NCI-H2227 treated with DMSO at 0.1 percent for 48 hours (cell line): Measurements from ENCODE around the gene MED8.
A peak's percentile ranks its signal among the peaks of the same experiment; 100 is the strongest.
"Not testable (repeated sequence)": the region's sequence is repeated elsewhere in the genome, so short reads cannot be mapped to it uniquely, and the experiment has no call there.

Source experiments
- DNase-seq: peaks from one replicate; lab custom pipeline; 2025; lab: John Stamatoyannopoulos, UW

MED8 gene

DNA sequence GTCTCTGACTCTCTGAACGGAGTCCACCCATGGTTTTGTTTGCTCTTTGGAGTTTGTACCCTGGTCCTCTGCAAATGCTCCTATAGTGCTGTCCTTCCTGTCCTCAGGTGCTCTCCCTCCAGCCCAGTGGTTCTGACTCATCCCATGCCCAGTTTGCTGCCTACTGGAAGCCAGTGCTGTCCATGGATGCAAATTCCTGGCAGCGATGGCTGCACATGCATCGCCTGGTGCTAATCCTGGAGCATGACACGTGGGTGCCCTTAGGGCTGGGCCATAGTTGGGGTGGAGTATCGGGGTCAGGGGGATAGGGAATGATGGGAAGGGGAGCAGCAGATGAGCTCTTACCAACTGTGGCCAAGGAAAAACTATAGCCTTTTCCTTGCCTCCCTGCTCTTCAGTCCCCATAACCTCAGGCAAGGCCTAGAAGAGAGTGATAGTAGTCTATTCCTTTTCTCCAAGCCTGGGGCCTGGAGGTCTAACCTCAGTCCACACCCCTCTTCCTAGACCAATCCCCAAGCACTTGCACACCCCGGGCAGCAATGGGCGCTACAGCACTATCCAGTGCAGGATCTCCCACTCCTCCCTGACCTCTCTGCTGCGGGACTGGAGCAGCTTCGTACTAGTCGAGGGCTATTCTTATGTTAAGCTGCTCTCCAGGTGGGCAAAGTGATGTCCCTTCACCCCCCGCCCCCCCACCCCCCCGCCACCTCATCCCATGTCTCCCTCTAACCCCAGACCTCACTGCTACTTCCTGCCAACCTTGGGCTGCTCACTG, 32.6 kb upstream of the MED8 start:
- DNase-seq, result no peak

- DNase-seq, result no peak
Observed at GRCh38 chr1:43421396-43421795, 31.8 kb upstream of the MED8 start.

GRCh38 chr1:43420874-43421273, 31.3 kb upstream of the MED8 start:
- no peak for DNase-seq

- peak; percentile 9 for DNase-seq
Observed at GRCh38 chr1:43419627-43420425, 30.2 kb upstream of the MED8 start.

GRCh38 chr1:43418858-43419257, 29.3 kb upstream of the MED8 start:
- DNase-seq, result no peak

DNA sequence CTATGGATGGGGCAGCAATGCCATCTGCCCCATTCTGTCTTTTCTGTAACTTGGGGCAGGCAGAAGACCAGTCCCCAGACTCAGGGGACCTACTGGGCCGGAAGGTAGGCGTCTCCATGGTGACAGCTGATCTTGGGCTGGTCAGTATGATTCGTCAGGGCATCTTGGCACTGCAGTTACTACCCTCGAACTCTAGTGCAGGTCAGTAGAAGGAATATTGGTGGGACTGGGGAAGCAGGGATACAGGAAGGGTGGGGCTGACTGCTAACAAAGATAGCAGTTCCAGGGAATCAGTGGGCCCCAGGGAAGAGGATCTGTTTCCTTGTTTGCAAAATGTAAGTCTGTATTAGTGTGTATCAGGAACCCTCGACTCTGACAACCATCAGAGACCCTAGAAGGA, 26.3 kb upstream of the MED8 start:
- no peak for DNase-seq

DNA sequence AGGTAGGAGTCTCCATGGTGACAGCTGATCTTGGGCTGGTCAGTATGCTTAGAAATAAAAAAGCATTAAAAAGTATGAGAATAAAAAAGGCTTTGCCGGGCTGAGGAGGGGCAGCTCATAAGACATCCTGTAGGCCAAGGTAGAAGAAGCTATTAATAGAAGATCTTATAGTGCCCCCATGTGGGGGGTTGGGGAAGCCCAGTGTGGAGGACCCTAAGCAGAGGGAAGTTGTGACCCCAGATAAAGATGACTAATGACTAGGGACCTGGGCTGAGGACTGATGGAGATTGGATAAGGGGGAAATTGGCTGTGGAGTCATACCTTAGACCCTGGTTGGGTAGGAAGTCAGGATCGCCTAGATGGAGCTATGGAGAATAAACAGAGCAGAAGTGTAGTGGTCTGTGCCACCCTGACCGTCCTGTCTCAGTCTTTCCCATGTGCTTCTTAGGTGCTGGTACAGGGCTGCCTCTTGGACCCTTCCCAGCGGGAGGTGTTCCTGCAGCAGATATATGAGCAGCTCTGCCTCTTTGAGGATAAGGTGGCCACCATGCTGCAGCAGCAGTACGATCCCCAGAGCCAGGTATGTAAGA, 25.1 kb upstream of the MED8 start:
- DNase-seq, result peak; percentile 43

GRCh38 chr1:43413426-43413825, 23.8 kb upstream of the MED8 start:
- DNase-seq, result not testable (repeated sequence)

DNA sequence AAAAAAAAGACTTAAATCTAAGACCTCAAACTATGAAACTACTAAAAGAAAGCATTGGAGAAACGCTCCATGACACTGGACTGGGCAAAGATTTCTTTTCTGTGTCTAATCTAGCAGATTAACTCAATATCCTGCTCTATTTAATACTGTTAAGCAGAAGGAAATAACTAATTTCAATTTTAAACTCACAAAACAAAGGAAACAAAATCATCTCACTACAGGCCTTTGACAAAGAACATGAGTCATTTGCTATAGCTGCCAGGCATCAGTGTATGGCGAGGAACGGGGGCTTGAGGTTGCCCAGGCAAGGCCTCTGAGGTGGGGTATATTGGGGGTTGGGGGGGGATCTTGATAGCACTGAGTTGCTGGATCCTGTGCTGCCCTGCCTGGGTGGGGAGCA, 21.0 kb upstream of the MED8 start:
- no peak for DNase-seq

GRCh38 chr1:43405876-43406234, 16.3 kb upstream of the MED8 start:
- no peak for DNase-seq

GRCh38 chr1:43405219-43405875, 15.7 kb upstream of the MED8 start:
- no peak for DNase-seq

- no peak for DNase-seq
Observed at GRCh38 chr1:43404353-43404752, 14.8 kb upstream of the MED8 start.

DNA sequence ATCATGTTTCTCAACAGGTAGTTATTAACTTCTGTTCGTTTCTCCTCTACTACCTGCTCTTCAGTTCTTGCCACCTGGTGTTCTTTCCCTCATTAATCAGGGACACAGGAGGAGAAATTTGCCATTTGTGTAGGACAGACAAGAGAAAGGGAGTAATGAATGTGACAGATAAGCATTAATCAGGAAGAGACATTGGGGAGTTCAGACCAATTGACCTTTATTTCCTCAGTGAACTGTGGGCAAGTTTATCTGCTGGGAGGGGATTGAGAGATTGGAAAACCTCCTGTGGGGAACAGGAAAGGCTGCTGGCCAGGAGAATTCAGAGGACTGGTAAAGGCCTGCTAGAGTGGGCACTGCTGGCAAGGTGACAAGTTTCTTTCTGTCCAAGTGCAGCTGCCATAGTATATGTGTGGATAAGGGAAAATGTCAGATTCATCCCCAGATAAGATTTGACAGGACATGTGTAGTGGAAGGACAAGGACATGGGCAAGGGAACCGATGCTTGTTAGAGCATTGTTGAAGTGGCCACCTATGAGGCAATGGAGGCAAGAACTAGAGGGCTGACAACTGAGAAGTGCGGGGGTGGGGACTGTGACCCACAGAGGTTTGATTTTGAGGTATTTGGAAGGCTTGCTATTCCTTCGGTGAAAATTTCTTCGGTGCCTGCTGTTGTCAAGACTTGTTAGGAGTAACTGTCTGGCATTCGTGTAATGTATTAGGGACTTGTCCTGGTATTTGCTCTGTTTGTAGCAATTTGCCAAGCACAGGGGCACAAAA, 12.7 kb upstream of the MED8 start:
- DNase-seq, result no peak

GRCh38 chr1:43400441-43400840, 10.8 kb upstream of the MED8 start:
- not testable (repeated sequence) for DNase-seq

- DNase-seq, result no peak
Observed at GRCh38 chr1:43398227-43398626, 8.6 kb upstream of the MED8 start.

DNA sequence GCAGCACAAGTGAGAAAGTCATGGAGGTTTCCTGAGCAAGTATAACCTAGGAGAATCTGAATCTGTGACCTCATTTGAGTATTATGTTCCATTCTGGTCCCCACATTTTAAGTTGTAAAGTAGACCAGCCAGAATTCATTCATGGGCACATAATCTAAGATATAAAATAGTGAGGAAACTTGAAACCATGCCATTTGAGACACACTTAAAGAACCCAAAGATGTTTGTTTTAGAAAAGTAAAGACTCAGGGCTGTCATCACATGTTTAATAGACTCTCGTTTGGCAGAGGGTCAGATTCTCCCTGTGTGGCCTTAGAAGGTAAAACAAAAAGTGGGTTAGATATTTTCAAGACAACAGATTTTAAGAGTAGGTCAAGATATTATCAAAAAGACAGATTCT, 6.5 kb upstream of the MED8 start:
- DNase-seq, result no peak

GRCh38 chr1:43395523-43395922, 5.9 kb upstream of the MED8 start:
- DNase-seq, result no peak

- no peak for DNase-seq
Observed at GRCh38 chr1:43392702-43393101, 3.1 kb upstream of the MED8 start.

DNA sequence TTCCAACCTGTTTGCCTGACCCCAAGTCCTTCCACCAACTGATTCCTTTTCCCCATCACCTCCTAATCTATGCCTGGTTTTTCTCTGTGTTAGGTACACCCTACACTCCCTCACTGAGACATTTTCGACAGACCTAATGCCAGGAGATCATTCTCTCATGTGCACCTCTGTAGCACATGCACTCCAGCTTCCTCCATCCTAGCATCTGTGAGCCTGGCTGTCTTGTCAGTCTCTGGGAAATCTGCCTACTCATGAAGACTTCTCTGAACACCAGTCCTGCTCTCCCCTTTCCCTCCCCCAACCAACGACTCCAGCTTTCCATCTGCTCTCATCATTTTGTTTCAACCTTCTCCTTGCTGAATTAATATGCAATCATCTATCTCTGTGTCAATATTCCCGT, 987 bp downstream of the MED8 start:
- no peak for DNase-seq

GRCh38 chr1:43387976-43388599, 1.5 kb downstream of the MED8 start:
- DNase-seq, result no peak

DNA sequence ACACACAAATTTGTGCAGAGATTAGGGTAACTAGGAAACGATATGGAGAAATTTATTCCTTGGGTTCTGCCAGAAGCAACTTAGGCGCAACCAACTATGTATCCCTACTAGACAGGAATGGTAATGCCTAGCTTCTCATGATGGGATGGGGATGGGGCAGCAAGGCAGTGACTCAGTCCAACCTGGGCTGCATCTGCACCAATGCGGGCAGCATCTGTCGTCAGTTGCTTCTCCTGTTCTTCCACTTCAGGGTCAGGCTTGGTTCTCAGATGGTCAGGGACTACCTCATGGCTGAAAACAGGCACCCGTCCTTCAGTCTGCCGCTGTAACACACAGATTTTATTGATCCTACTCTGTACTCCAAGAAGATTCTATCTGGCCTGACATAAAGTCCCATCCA, 2.9 kb downstream of the MED8 start:
- no peak for DNase-seq
